Endothelial cell (in vitro differentiated cells): ENCODE data around the gene FTO. TPM values are rescaled to one million over a fixed set of nuclear protein-coding genes. Genes with fewer than 3 reads are reported as not detected.

ENCODE experiments used
- DNase-seq: peaks from one replicate; pipeline ENCODE4 v3.0.0; 2021; ENCODE audit warnings: low spot score
- H3K27ac Mint-ChIP-seq: one replicate; pipeline ENCODE4 v1.8.0; 2021; ENCODE audit warnings: mixed read lengths, inconsistent platforms; ENCODE audit not compliant: unreplicated experiment
- H3K27me3 Mint-ChIP-seq: one replicate; pipeline ENCODE4 v1.8.0; 2021; ENCODE audit warnings: mild to moderate bottlenecking, moderate library complexity, mixed read lengths, inconsistent platforms; ENCODE audit not compliant: unreplicated experiment
- H3K36me3 Mint-ChIP-seq: one replicate; pipeline ENCODE4 v1.8.0; 2021; ENCODE audit warnings: mild to moderate bottlenecking, low read depth, mixed read lengths, inconsistent platforms; ENCODE audit not compliant: unreplicated experiment
- H3K4me1 Mint-ChIP-seq: one replicate; pipeline ENCODE4 v1.8.0; 2021; ENCODE audit warnings: mild to moderate bottlenecking, mixed read lengths, inconsistent platforms; ENCODE audit not compliant: unreplicated experiment
- H3K4me3 Mint-ChIP-seq: one replicate; pipeline ENCODE4 v1.8.0; 2021; ENCODE audit warnings: mild to moderate bottlenecking, mixed read lengths, inconsistent platforms; ENCODE audit not compliant: unreplicated experiment
- H3K9me3 Mint-ChIP-seq: one replicate; pipeline ENCODE4 v1.8.0; 2021; ENCODE audit warnings: mixed read lengths, inconsistent platforms; ENCODE audit not compliant: unreplicated experiment
- total RNA-seq: library from RNA; stranded (reverse); fragmentation: NEBNext Ultra II Directional; extraction: Animal tissue kit (Norgen Biotek cat#: 25700); gene quantifications from one replicate; pipeline ENCODE4 v1.2.1, GENCODE V29; 2021; ENCODE audit not compliant: unreplicated experiment
- TF ChIP-seq, protein P1 (sequence below): fragments of 200-600 bp; sonication (generic); IDR thresholded peaks from one replicate; pipeline ENCODE4 v1.5.0; 2021; ENCODE audit warnings: antibody characterized with exemption; ENCODE audit not compliant: unreplicated experiment

Gene FTO
- total RNA-seq, 1 donor from 2014 or later = 83.8 TPM

DNA sequence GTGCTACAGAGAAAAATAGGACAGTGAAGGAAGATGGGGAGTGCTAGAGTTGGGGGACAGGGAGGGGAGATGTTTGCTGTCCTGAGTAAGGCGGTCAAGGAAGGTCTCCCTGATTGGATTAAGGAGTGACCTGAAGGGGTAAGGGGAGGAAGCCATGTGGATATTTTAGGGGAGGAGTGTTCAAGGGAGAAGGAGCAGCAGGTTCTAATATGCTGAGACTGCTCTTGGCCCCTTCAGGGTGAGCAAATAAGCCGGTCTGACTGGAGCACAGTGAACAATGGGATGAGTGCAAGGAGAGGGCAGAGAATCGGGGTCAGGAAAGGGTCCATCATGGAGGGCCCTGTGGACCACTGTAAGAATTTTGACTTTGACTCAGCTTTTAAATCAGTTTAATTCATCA is 393.8 kb downstream of the FTO start:
- Mint-ChIP-seq H3K27me3 (no peaks in the 10 kb centered on the region), H3K27ac (no peak overlapping the region), H3K4me1 (no peaks in the 10 kb centered on the region), H3K9me3 (no peaks in the 10 kb centered on the region), H3K4me3 (no peak overlapping the region), H3K36me3 (peaks cover 7% of the 10 kb centered on the region)
- no peak for DNase-seq
- TF ChIP-seq, protein P1, sequence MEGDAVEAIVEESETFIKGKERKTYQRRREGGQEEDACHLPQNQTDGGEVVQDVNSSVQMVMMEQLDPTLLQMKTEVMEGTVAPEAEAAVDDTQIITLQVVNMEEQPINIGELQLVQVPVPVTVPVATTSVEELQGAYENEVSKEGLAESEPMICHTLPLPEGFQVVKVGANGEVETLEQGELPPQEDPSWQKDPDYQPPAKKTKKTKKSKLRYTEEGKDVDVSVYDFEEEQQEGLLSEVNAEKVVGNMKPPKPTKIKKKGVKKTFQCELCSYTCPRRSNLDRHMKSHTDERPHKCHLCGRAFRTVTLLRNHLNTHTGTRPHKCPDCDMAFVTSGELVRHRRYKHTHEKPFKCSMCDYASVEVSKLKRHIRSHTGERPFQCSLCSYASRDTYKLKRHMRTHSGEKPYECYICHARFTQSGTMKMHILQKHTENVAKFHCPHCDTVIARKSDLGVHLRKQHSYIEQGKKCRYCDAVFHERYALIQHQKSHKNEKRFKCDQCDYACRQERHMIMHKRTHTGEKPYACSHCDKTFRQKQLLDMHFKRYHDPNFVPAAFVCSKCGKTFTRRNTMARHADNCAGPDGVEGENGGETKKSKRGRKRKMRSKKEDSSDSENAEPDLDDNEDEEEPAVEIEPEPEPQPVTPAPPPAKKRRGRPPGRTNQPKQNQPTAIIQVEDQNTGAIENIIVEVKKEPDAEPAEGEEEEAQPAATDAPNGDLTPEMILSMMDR = no peak

GRCh38 chr16:54098247-54098646 is 394.3 kb downstream of the FTO start:
- Mint-ChIP-seq H3K27ac (no peak overlapping the region), H3K27me3 (no peaks in the 10 kb centered on the region), H3K9me3 (no peaks in the 10 kb centered on the region), H3K36me3 (peaks cover 7% of the 10 kb centered on the region), H3K4me1 (no peaks in the 10 kb centered on the region), H3K4me3 (no peak overlapping the region)
- TF ChIP-seq, protein P1 = no peak
- no peak for DNase-seq

DNA sequence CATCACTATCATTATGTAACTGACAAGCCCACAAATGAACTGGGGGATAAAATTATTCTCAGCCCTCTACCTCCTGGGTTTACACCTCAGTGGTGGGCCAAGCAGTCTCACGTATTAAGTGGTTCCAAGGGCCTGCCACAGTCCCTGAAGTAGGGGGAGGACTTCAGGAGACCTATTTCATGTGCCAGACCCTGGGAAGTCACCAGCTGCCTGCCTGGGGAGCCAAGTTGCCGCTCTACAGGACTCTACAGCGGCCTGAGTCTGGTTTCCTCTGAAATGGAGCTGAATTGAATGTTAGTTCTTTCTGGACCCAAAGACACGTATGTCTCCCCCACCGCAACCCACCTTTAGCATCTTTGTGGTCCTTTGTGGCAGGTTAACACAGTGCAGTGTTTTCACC is 395.7 kb downstream of the FTO start:
- Mint-ChIP-seq H3K4me3 (no peak overlapping the region), H3K27ac (no peak overlapping the region), H3K36me3 (peaks cover 7% of the 10 kb centered on the region), H3K9me3 (no peaks in the 10 kb centered on the region), H3K27me3 (no peaks in the 10 kb centered on the region), H3K4me1 (no peaks in the 10 kb centered on the region)
- TF ChIP-seq, protein P1 = no peak
- no peak for DNase-seq

DNA sequence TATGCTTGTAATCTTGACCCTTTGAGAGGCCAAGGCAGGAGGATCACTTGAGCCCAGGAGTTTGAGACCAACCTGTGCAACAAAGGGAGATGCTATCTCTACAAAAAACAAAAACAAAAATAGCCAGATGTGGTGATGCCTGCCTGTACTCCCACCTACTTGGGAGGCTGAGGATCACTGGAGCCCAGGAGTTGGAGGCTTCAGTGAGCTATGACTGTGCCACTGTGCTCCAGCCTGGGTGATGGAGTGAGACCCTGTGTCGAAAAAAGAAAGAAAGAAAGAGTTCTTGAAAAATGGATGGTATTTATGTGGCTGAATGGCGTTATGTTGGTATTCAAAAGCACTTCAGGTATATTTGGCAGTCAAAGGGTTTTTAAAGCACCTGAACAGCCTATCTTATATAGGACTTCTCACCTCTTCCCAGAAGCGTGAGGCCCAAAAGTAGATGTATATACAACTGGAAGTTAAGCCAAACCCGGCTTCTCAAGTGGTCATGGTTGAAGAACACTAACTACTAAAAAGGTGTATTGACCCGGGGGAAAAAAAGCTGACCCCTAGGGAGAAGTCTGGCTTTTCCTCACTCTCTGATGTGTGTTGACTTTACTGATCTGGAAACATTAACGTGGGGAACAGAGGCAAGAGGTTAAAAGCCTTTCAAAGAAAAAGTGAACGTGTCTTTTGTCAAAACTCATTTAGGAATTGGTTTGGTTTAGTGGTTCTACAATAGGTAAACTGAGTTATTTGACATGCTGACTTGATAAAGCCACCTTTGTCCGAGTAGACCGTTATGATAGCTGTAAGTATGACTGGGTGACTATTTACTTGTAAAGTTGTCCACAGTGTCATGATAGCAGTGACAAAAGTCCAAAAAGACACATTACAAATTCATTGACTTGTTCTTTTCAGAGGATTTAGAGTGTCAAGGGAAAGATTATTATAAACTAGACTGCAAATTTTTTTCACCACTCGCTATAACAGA is 399.2 kb downstream of the FTO start:
- DNase-seq = no peak
- no peaks in the 10 kb centered on the region for H3K27me3 Mint-ChIP-seq
- no peaks in the 10 kb centered on the region for H3K9me3 Mint-ChIP-seq
- TF ChIP-seq, protein P1 = no peak
- no peak overlapping the region for H3K27ac Mint-ChIP-seq
- no peak overlapping the region for H3K4me3 Mint-ChIP-seq
- H3K4me1 Mint-ChIP-seq = peaks cover 6% of the 10 kb centered on the region
- no peaks in the 10 kb centered on the region for H3K36me3 Mint-ChIP-seq

GRCh38 chr16:54106057-54106456 is 402.1 kb downstream of the FTO start:
- H3K27me3 Mint-ChIP-seq = no peaks in the 10 kb centered on the region
- H3K9me3 Mint-ChIP-seq = no peaks in the 10 kb centered on the region
- TF ChIP-seq, protein P1 = no peak
- no peak overlapping the region for H3K27ac Mint-ChIP-seq
- peaks cover 6% of the 10 kb centered on the region for H3K4me1 Mint-ChIP-seq
- no peak overlapping the region for H3K4me3 Mint-ChIP-seq
- no peaks in the 10 kb centered on the region for H3K36me3 Mint-ChIP-seq
- DNase-seq = no peak
